ENCODE data around the gene RAET1E.

DNA sequence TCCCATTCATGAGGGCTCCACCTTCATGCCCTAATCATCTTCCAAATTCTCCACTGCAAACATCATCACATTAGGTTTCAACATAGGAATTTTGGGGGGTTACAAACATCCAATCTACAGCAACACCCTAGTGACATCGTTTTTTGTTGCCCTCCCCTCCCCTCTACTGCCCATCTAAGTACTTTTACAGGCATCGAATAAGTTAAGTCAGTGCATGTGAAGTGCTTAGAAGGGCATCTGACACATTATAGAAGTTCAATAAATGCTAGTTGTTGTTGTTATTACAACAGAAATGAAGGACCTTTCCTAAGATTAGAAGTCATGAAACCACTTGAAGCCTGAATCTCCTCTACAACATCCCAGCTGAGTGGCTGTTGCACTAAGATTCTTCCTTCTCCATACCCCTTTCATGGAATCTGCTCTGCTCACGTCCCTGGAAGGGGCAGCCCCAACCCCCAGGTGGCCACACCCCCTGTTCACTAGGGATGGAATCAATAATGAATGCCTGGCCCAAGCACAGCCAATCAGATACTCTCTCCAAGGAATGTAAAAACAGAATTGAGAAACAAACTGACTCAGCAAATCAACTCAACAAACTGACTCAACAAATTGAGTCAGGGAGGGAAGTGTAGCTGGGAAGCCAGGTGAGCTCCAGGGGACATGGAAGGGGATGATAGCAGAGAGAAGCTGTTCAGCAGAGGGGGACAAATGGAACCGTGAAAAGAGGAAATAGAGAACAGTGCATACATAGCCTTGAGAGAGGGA lies 29.9 kb downstream of the RAET1E start:
- TF ChIP-seq, protein P1, sequence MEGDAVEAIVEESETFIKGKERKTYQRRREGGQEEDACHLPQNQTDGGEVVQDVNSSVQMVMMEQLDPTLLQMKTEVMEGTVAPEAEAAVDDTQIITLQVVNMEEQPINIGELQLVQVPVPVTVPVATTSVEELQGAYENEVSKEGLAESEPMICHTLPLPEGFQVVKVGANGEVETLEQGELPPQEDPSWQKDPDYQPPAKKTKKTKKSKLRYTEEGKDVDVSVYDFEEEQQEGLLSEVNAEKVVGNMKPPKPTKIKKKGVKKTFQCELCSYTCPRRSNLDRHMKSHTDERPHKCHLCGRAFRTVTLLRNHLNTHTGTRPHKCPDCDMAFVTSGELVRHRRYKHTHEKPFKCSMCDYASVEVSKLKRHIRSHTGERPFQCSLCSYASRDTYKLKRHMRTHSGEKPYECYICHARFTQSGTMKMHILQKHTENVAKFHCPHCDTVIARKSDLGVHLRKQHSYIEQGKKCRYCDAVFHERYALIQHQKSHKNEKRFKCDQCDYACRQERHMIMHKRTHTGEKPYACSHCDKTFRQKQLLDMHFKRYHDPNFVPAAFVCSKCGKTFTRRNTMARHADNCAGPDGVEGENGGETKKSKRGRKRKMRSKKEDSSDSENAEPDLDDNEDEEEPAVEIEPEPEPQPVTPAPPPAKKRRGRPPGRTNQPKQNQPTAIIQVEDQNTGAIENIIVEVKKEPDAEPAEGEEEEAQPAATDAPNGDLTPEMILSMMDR (IDR thresholded peaks at IDR 0.05) = no peak
- no peak for TF ChIP-seq EZH2 (IDR thresholded peaks at IDR 0.05; ENCODE audit: borderline replicate concordance, insufficient read depth, low read depth, low read length, poor library complexity, severe bottlenecking)

Measured in B cell (primary cell).